ENCODE data around the gene RALGPS1.

RALGPS1 gene

GRCh38 chr9:127179633-127180441 is 265.3 kb downstream of the RALGPS1 start:
- no peak for DNase-seq

- no peak for DNase-seq
Measured at GRCh38 chr9:127180457-127181314, 266.1 kb downstream of the RALGPS1 start.

GRCh38 chr9:127181315-127181580 is 266.7 kb downstream of the RALGPS1 start:
- DNase-seq = no peak

- no peak for DNase-seq
Measured at GRCh38 chr9:127181595-127182190, 267.1 kb downstream of the RALGPS1 start.

- DNase-seq = no peak
Measured at GRCh38 chr9:127182901-127183746, 268.5 kb downstream of the RALGPS1 start.

GRCh38 chr9:127183814-127184582 is 269.4 kb downstream of the RALGPS1 start:
- DNase-seq = no peak

- DNase-seq = no peak
Measured at GRCh38 chr9:127184641-127185040, 270.1 kb downstream of the RALGPS1 start.

- DNase-seq = no peak
Measured at GRCh38 chr9:127185181-127185580, 270.6 kb downstream of the RALGPS1 start.

GRCh38 chr9:127185931-127186781 is 271.6 kb downstream of the RALGPS1 start:
- no peak for DNase-seq

- no peak for DNase-seq
Measured at GRCh38 chr9:127186806-127187205, 272.2 kb downstream of the RALGPS1 start.

GRCh38 chr9:127187231-127187956 is 272.8 kb downstream of the RALGPS1 start:
- DNase-seq = no peak

GRCh38 chr9:127188396-127188795 is 273.8 kb downstream of the RALGPS1 start:
- DNase-seq = no peak

- no peak for DNase-seq
Measured at GRCh38 chr9:127189628-127190027, 275.0 kb downstream of the RALGPS1 start.

- DNase-seq = no peak
Measured at GRCh38 chr9:127192744-127193143, 278.2 kb downstream of the RALGPS1 start.

- no peak for DNase-seq
Measured at GRCh38 chr9:127193483-127193882, 278.9 kb downstream of the RALGPS1 start.

- no peak for DNase-seq
Measured at GRCh38 chr9:127194881-127195713, 280.5 kb downstream of the RALGPS1 start.

GRCh38 chr9:127195976-127196825 is 281.6 kb downstream of the RALGPS1 start:
- DNase-seq = no peak

- DNase-seq = no peak
Measured at GRCh38 chr9:127196826-127197145, 282.2 kb downstream of the RALGPS1 start.

Measured in central memory CD4-positive, alpha-beta T cell (primary cell).